Neutrophil (primary cell): ENCODE results near the gene ATXN3.
A peak's percentile ranks its signal among the peaks of the same experiment; 100 is the strongest.

Source experiments
- H3K27ac ChIP-seq: fragments of 200-600 bp; sonication (generic); 2 replicates; pipeline ENCODE4 v1.5.1; 2016; ENCODE audit warnings: mild to moderate bottlenecking, moderate library complexity
- H3K27me3 ChIP-seq: fragments of 200-600 bp; sonication (generic); 2 replicates; pipeline ENCODE4 v1.6.0; 2016; ENCODE audit warnings: mild to moderate bottlenecking
- H3K36me3 ChIP-seq: fragments of 200-600 bp; sonication (generic); 2 replicates; pipeline ENCODE4 v1.5.1; 2017
- H3K4me1 ChIP-seq, 2 experiments: fragments of 200-600 bp in 1 of 2; sonication (generic) in 1 of 2; 1 replicate in 1 of 2; 2 replicates in 1 of 2; pipeline versions ENCODE4 v1.5.1 to v1.6.1; 2013 to 2016; ENCODE audit warnings: low read depth in 1 of 2, low read length in 1 of 2, mild to moderate bottlenecking in 1 of 2, moderate library complexity in 1 of 2; ENCODE audit not compliant: control insufficient read depth in 1 of 2, insufficient read depth in 1 of 2
- H3K4me3 ChIP-seq, 2 experiments: fragments of 200-600 bp in 1 of 2; sonication (generic) in 1 of 2; 1 replicate in 1 of 2; 2 replicates in 1 of 2; pipeline ENCODE4 v1.5.1; 2013 to 2016; ENCODE audit warnings: low read depth in 1 of 2, low read length in 1 of 2, mild to moderate bottlenecking in 1 of 2, moderate library complexity in 1 of 2
- H3K9me3 ChIP-seq: fragments of 200-600 bp; sonication (generic); 2 replicates; pipeline ENCODE4 v1.5.1; 2016
- TF ChIP-seq, protein P1 (sequence below): fragments of 200-600 bp; sonication (generic); IDR thresholded peaks from 2 replicates; pipeline ENCODE4 v1.5.1; 2016; ENCODE audit warnings: antibody characterized with exemption

The ATXN3 gene

GRCh38 chr14:92143309-92143708 is 36.9 kb upstream of the ATXN3 start:
- TF ChIP-seq, protein P1, sequence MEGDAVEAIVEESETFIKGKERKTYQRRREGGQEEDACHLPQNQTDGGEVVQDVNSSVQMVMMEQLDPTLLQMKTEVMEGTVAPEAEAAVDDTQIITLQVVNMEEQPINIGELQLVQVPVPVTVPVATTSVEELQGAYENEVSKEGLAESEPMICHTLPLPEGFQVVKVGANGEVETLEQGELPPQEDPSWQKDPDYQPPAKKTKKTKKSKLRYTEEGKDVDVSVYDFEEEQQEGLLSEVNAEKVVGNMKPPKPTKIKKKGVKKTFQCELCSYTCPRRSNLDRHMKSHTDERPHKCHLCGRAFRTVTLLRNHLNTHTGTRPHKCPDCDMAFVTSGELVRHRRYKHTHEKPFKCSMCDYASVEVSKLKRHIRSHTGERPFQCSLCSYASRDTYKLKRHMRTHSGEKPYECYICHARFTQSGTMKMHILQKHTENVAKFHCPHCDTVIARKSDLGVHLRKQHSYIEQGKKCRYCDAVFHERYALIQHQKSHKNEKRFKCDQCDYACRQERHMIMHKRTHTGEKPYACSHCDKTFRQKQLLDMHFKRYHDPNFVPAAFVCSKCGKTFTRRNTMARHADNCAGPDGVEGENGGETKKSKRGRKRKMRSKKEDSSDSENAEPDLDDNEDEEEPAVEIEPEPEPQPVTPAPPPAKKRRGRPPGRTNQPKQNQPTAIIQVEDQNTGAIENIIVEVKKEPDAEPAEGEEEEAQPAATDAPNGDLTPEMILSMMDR = no peak
- peaks cover 95% of the 10 kb centered on the region for H3K36me3 ChIP-seq
- no peaks in the 10 kb centered on the region for H3K4me1 ChIP-seq
- no peaks in the 10 kb centered on the region for H3K27me3 ChIP-seq
- H3K27ac ChIP-seq = no peak overlapping the region
- no peaks in the 10 kb centered on the region for H3K9me3 ChIP-seq
- no peak overlapping the region for H3K4me3 ChIP-seq

DNA sequence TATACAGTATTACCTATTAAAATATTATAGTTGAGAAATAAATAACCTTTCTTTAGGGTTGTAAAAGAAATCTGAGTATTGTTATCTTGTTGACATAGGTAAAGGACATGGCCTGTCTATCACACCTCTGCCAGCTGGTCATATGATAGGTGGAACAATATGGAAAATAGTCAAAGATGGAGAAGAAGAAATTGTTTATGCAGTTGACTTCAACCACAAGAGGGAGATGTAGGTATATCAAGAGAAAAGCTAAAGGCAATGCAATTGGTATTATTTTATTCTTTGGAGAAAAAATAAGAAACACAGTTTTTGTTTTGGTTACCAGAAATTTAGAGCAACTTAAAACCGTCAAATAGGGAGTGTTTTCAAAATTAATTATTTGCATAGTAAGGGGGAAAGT is 28.9 kb upstream of the ATXN3 start:
- TF ChIP-seq, protein P1 = no peak
- H3K4me3 ChIP-seq = no peak overlapping the region
- H3K4me1 ChIP-seq = no peaks in the 10 kb centered on the region
- H3K27me3 ChIP-seq = no peaks in the 10 kb centered on the region
- no peak overlapping the region for H3K27ac ChIP-seq
- no peaks in the 10 kb centered on the region for H3K9me3 ChIP-seq
- H3K36me3 ChIP-seq = peaks cover 92% of the 10 kb centered on the region

DNA sequence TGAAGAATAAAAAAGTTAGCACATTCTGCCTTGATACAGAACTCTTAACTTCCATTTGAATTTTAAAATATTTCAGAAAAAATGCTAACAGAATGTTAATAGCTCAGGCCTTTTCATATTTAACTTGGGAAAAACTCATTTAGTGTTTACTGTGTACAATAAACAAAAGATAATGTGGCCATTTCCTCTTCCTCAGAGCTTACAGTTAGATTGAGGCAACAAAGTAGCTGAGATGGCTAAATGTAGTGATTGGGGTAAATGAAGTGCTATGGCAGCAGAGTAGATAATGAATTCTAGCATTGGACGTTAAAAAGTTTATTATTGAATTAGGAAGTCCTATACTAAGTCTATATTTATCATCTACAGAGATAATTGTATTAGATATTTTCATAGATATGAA is 28.1 kb upstream of the ATXN3 start:
- H3K36me3 ChIP-seq = peaks cover 92% of the 10 kb centered on the region

DNA sequence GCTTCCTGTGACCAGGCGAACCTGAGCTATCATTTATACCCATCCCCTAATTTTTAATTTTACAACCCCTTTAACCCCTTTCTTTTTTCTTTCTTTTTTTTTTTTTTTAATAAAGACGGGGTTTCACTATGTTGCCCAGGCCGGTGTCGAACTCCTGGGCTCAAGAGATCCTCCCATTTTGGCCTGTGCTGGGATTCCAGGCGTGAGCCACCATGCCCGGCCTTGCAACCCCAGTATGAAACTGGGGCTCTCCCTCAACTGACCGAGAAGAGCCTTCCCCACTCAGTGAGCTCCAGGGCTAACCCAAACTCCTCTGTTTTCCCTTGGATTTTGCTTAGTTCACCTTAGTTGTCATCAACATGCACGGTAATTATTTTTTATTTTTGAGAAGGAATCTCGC is 16.4 kb upstream of the ATXN3 start:
- TF ChIP-seq, protein P1 = no peak
- peak overlapping the region; percentile 83 to 94 for H3K4me3 ChIP-seq
- H3K27ac ChIP-seq = peak overlapping the region; percentile 93
- peaks cover 22 to 32% of the 10 kb centered on the region in 2 experiments for H3K4me1 ChIP-seq
- H3K27me3 ChIP-seq = no peaks in the 10 kb centered on the region
- H3K36me3 ChIP-seq = peaks cover 27% of the 10 kb centered on the region
- H3K9me3 ChIP-seq = no peaks in the 10 kb centered on the region

More for the DNA sequence above, 28.1 kb upstream of the ATXN3 start:
- Histone ChIP-seq H3K4me3 (no peak overlapping the region), H3K9me3 (no peaks in the 10 kb centered on the region), H3K27ac (no peak overlapping the region), H3K27me3 (no peaks in the 10 kb centered on the region), H3K4me1 (no peaks in the 10 kb centered on the region)
- TF ChIP-seq, protein P1 = no peak

DNA sequence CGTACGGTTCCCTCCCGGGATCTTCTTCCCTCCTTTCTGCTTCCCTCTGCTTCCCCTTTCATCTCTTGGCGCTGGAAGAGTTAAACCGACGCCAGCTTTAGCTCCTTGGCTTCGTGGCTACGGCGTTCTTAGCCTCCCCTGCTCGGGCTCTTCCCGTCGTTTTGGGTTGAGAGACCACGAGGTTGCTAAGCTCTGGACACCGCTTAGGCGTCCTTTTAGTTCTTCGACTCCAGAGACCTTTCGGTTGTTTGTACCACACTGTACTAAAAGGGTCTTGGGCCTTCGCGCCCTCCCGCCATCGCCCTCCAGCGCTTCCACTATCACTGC is 15.9 kb upstream of the ATXN3 start:
- peak overlapping the region; percentile 93 for H3K27ac ChIP-seq
- H3K9me3 ChIP-seq = no peaks in the 10 kb centered on the region
- peak overlapping the region; percentile 83 to 94 for H3K4me3 ChIP-seq
- peaks cover 22 to 32% of the 10 kb centered on the region in 2 experiments for H3K4me1 ChIP-seq
- H3K27me3 ChIP-seq = no peaks in the 10 kb centered on the region
- TF ChIP-seq, protein P1 = no peak
- peaks cover 27% of the 10 kb centered on the region for H3K36me3 ChIP-seq
